Panc1 (cell line): ENCODE measurements around the gene MGST1. TPM values are rescaled to one million over a fixed set of nuclear protein-coding genes. Genes with fewer than 3 reads are reported as not detected.

ENCODE experiments used
- ATAC-seq: fragments of 200-7000 bp; cut with Tn5 transposase; 2 replicates; pipeline ENCODE4 v1.9.1; 2020; ENCODE audit warnings: mild to moderate bottlenecking, moderate library complexity
- BruUV-seq: library from RNA; stranded (reverse); fragments of 400-500 nt; replicated peaks from 2 replicates; lab custom pipeline; 2021; lab: Mats Ljungman, UMichigan
- CTCF ChIA-PET: fragments of 300-600 bp; sonication (Branson Sonifier 250); formaldehyde crosslinking; loops from one replicate; lab custom pipeline; 2022; ENCODE audit warnings: antibody characterized with exemption; lab: Charles Lee
- POLR2A ChIA-PET: fragments of 300-600 bp; sonication (Branson Sonifier 250); formaldehyde crosslinking; loops from one replicate; lab custom pipeline; 2022; ENCODE audit warnings: antibody characterized with exemption; lab: Charles Lee
- DNase-seq: peaks from one replicate; pipeline ENCODE4 v3.0.0-alpha.2; 2010; ENCODE audit warnings: low read depth, low spot score
- H3K27ac ChIP-seq: 2 replicates; pipeline ENCODE4 v1.5.1; 2011; ENCODE audit warnings: mild to moderate bottlenecking, low read length, inconsistent platforms
- H3K27me3 ChIP-seq: fragments of 200-500 bp; sonication (Bioruptor generic); 2 replicates; pipeline ENCODE4 v1.6.0; 2014; ENCODE audit warnings: low read length, inconsistent platforms; ENCODE audit not compliant: control insufficient read depth, insufficient read depth
- H3K36me3 ChIP-seq: fragments of 200-500 bp; sonication (Bioruptor generic); 2 replicates; pipeline ENCODE4 v1.5.1; 2014; ENCODE audit warnings: inconsistent platforms, mild to moderate bottlenecking, low read length, moderate library complexity; ENCODE audit not compliant: control insufficient read depth, insufficient read depth
- H3K4me1 ChIP-seq: 2 replicates; pipeline ENCODE4 v1.5.1; 2011; ENCODE audit warnings: inconsistent platforms, mild to moderate bottlenecking, low read length, moderate library complexity; ENCODE audit not compliant: control insufficient read depth, insufficient read depth
- H3K4me3 ChIP-seq, 2 experiments: 2 replicates each; pipeline ENCODE4 v1.5.1; 2011 to 2012; ENCODE audit warnings: low read depth in 2 of 2, low read length in 2 of 2, mild to moderate bottlenecking in 2 of 2, inconsistent platforms in 1 of 2, moderate library complexity in 1 of 2
- H3K9me3 ChIP-seq: fragments of 200-500 bp; sonication (Bioruptor generic); 2 replicates; pipeline ENCODE4 v1.5.1; 2014; ENCODE audit warnings: low read depth, mild to moderate bottlenecking, inconsistent platforms, low read length, moderate library complexity; ENCODE audit not compliant: control insufficient read depth, insufficient read depth
- CTCF ChIP-seq: fragments of 450-650 bp; IDR thresholded peaks from 2 replicates; pipeline ENCODE4 v1.5.1; 2017; ENCODE audit warnings: mild to moderate bottlenecking
- POLR2AphosphoS5 ChIP-seq: IDR thresholded peaks from 2 replicates; pipeline ENCODE4 v1.6.1; 2012; ENCODE audit warnings: mild to moderate bottlenecking, low read depth, low read length, moderate library complexity
- REST ChIP-seq, 2 experiments: IDR thresholded peaks; 2 replicates each; pipeline ENCODE4 v1.6.1; 2011 to 2012; ENCODE audit warnings: low read depth in 2 of 2, control low read depth in 1 of 2, low read length in 1 of 2, mild to moderate bottlenecking in 1 of 2, moderate library complexity in 1 of 2; ENCODE audit not compliant: insufficient read depth in 1 of 2
- SIN3A ChIP-seq: IDR thresholded peaks from 2 replicates; pipeline ENCODE4 v1.6.1; 2012; ENCODE audit warnings: low read depth, mild to moderate bottlenecking, low read length, moderate library complexity, borderline replicate concordance; ENCODE audit not compliant: insufficient read depth
- TCF7L2 ChIP-seq: IDR thresholded peaks from 2 replicates; pipeline ENCODE4 v1.6.1; 2011; ENCODE audit warnings: mild to moderate bottlenecking, low read depth, low read length, inconsistent platforms
- in situ Hi-C: cut with HindIII; loops from 2 replicates; pipeline ENCODE4 v1.10.0; 2016; ENCODE audit warnings: low sequenced_read_pairs, low pct_unique_long_range_greater_than_20kb
- intact Hi-C: fragments of 100-400 bp; cut with micrococcal nuclease; formaldehyde crosslinking; loops from one replicate; pipeline ENCODE4 v1.10.0; 2022; ENCODE audit not compliant: unreplicated experiment
- total RNA-seq: library from RNA; stranded (reverse); gene quantifications from one replicate; pipeline ENCODE4 v1.2.1, GENCODE V29; 2021; ENCODE audit not compliant: unreplicated experiment

The MGST1 gene
- total RNA-seq, 1 experiment from 2014 or later = 8.8 TPM

- ChIA-PET POLR2A (no interaction called here), CTCF (no interaction called here)
- TF ChIP-seq REST (IDR thresholded peaks at IDR 0.05; ENCODE audit: insufficient read depth in 1 of 2, low read depth in 2 of 2, low read length in 1 of 2) (no peak), SIN3A (no peak), POLR2AphosphoS5 (no peak), CTCF (no peak), TCF7L2 (no peak)
- in situ Hi-C loops (no loop called here), intact Hi-C loops (no loop called here)
- Histone ChIP-seq H3K4me1 (no peaks in the 10 kb centered on the region), H3K27me3 (no peaks in the 10 kb centered on the region), H3K27ac (no peak overlapping the region), H3K9me3 (no peaks in the 10 kb centered on the region), H3K36me3 (no peaks in the 10 kb centered on the region), H3K4me3 (no peak overlapping the region)
- DNase-seq (no peak), ATAC-seq (no peak)
- no TSS peak for BruUV-seq
Measured at GRCh38 chr12:16300122-16300521, 47.3 kb upstream of the MGST1 start.

GRCh38 chr12:16300736-16301135 is 46.7 kb upstream of the MGST1 start:
- intact Hi-C loops = no loop called here
- CTCF ChIA-PET = no interaction called here
- Histone ChIP-seq H3K9me3 (no peaks in the 10 kb centered on the region), H3K4me1 (no peaks in the 10 kb centered on the region), H3K27ac (no peak overlapping the region), H3K27me3 (no peaks in the 10 kb centered on the region), H3K4me3 (no peak overlapping the region), H3K36me3 (no peaks in the 10 kb centered on the region)
- no peak for ATAC-seq
- TF ChIP-seq REST (IDR thresholded peaks at IDR 0.05; ENCODE audit: insufficient read depth in 1 of 2, low read depth in 2 of 2, low read length in 1 of 2) (no peak), TCF7L2 (no peak), POLR2AphosphoS5 (no peak), SIN3A (no peak), CTCF (no peak)
- no peak for DNase-seq
- no TSS peak for BruUV-seq
- in situ Hi-C loops = no loop called here
- POLR2A ChIA-PET = no interaction called here
